ENCODE data around the gene TMEM205. TPM values are rescaled to one million over a fixed set of nuclear protein-coding genes. Genes with fewer than 3 reads are reported as not detected.

Gene TMEM205
- total and polyA plus RNA-seq, 10 of the 15 experiments (the other 5 are each of a cell fraction or from before 2014, with no cell fraction given), result 27.8 to 144 (median 88.3) TPM

DNA sequence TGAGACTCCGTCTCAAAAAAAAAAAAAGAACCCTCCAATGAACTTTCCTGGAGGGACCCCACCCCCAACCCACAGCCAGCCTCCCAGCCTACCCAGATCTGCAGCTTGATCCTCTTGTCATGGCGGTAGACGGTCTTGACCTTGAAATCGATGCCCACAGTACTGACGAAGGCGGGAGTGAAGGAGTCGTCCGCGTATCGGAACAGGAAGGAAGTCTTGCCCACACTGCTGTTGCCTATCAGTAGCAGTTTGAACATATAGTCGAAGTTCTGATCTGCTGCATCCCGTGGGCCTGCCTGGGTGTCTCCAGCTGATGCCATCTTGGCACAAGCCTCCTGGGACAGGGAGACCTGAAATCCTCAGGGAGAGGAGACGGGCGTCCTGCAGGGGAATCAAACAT lies 9.0 kb downstream of the TMEM205 start (continued):
- TF ChIP-seq, protein P1, sequence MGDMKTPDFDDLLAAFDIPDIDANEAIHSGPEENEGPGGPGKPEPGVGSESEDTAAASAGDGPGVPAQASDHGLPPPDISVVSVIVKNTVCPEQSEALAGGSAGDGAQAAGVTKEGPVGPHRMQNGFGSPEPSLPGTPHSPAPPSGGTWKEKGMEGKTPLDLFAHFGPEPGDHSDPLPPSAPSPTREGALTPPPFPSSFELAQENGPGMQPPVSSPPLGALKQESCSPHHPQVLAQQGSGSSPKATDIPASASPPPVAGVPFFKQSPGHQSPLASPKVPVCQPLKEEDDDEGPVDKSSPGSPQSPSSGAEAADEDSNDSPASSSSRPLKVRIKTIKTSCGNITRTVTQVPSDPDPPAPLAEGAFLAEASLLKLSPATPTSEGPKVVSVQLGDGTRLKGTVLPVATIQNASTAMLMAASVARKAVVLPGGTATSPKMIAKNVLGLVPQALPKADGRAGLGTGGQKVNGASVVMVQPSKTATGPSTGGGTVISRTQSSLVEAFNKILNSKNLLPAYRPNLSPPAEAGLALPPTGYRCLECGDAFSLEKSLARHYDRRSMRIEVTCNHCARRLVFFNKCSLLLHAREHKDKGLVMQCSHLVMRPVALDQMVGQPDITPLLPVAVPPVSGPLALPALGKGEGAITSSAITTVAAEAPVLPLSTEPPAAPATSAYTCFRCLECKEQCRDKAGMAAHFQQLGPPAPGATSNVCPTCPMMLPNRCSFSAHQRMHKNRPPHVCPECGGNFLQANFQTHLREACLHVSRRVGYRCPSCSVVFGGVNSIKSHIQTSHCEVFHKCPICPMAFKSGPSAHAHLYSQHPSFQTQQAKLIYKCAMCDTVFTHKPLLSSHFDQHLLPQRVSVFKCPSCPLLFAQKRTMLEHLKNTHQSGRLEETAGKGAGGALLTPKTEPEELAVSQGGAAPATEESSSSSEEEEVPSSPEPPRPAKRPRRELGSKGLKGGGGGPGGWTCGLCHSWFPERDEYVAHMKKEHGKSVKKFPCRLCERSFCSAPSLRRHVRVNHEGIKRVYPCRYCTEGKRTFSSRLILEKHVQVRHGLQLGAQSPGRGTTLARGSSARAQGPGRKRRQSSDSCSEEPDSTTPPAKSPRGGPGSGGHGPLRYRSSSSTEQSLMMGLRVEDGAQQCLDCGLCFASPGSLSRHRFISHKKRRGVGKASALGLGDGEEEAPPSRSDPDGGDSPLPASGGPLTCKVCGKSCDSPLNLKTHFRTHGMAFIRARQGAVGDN (IDR thresholded peaks at IDR 0.05), result no peak

DNA sequence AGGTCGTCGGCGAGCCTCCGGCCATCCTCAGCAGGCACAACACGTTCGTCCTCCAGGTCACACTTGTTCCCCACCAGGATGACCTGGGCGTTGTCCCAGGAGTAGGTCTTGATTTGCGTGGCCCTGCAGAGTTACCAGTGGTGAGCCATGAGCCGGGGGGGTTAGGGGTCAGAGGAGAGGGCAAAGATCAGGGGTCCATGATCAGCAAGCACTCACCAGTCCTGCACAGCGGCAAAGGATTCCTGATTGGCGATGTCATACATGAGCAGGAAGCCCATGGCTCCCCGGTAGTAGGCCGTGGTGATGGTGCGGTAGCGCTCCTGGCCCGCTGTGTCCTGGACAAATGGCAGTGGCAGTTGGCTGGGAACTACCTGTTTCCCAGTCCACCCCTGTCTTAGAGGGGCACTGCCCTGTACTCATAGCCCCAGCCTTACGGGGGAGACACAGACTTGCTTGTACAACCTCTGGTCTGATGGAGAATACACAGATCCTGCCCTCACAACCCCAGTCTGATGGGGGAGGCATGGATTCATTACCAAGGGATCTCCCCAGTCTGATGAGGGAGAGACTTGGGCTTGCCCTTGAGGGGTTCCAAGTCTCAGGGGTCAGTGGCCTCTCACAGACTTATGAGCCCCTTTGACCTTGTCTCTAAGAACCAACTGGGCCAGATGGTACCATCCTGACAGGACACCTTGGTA lies 10.5 kb downstream of the TMEM205 start:
- 95% methylated on average over 17 of the region's 17 CpGs for WGBS (ENCODE audit: insufficient coverage, insufficient replicate concordance, low lambda C conversion rate, missing lambda C conversion rate)
- POLR2A ChIA-PET, result interaction anchor here (0.9 kb wide), 1 partner anchor 40 kb away, joined by 3 read pairs; no protein-coding TSS in a partner anchor
- CTCF ChIA-PET, result no interaction called here
- H3K4me1 ChIP-seq (ENCODE audit: control insufficient read depth, insufficient read depth, low read length), result peaks cover 4% of the 10 kb centered on the region
- RAD21 ChIA-PET (ENCODE audit: unreplicated experiment), result no interaction called here
- H3K4me3 ChIP-seq, result no peak overlapping the region
- H3K27me3 ChIP-seq (replicated peaks in 1 of 2; ENCODE audit: control insufficient read depth in 2 of 2, insufficient read depth in 2 of 2, low read length in 1 of 2), result no peaks in the 10 kb centered on the region
- FAIRE-seq, result no peak
- no peak for DNase-seq (ENCODE audit: low read depth, low spot score)
- H3K4me2 ChIP-seq (ENCODE audit: control insufficient read depth, insufficient read depth), result no peak overlapping the region
- ATAC-seq, result no peak
- no peak overlapping the region for H3K27ac ChIP-seq (ENCODE audit: control insufficient read depth, insufficient read depth)
- 0 out of 4 replicates have a peak, but pooled peaks cover 0 to 9% of the 10 kb centered on the region in 2 experiments for H3K36me3 ChIP-seq (ENCODE audit: control insufficient read depth in 2 of 2, insufficient read depth in 2 of 2, low read length in 1 of 2)
- no peak overlapping the region for H3K9ac ChIP-seq (ENCODE audit: control insufficient read depth, insufficient read depth, low read length)
- TF ChIP-seq CBX3 (IDR thresholded peaks at IDR 0.05; ENCODE audit: borderline replicate concordance, low read depth) (no peak), ASH2L (IDR thresholded peaks at IDR 0.05; ENCODE audit: borderline replicate concordance, low read depth) (no peak), MTA2 (IDR thresholded peaks at IDR 0.05; ENCODE audit: low read depth) (no peak), MYB (IDR thresholded peaks at IDR 0.05; ENCODE audit: borderline replicate concordance, low read depth, low read length) (no peak), RELA (IDR thresholded peaks at IDR 0.05; ENCODE audit: borderline replicate concordance, partially characterized antibody) (no peak), BHLHE40 (IDR thresholded peaks at IDR 0.05; ENCODE audit: borderline replicate concordance in 1 of 2, low read depth in 2 of 2, low read length in 1 of 2) (no peak), MYC (IDR thresholded peaks at IDR 0.05; ENCODE audit: insufficient read depth, insufficient read length, insufficient replicate concordance, low read length, severe bottlenecking) (no peak), CREB1 (IDR thresholded peaks at IDR 0.05; ENCODE audit: low read depth) (no peak), MTA3 (IDR thresholded peaks at IDR 0.05; ENCODE audit: borderline replicate concordance, low read length) (no peak)
- H3K9me3 ChIP-seq (replicated peaks; ENCODE audit: control insufficient read depth, insufficient read depth, low read length), result no peaks in the 10 kb centered on the region; the same call in 2 of the 3 replicates
- no TSS peak for BruUV-seq (replicated peaks)
- no peaks in the 10 kb centered on the region for H4K20me1 ChIP-seq (ENCODE audit: control insufficient read depth, insufficient read depth)
- H2AFZ ChIP-seq (ENCODE audit: control insufficient read depth, low read depth, low read length), result no peak overlapping the region
- in situ Hi-C loops (cut with MboI), result no loop called here
- H3K79me2 ChIP-seq (ENCODE audit: control insufficient read depth, insufficient read depth, low read length), result no peaks in the 10 kb centered on the region
- SMC1A ChIA-PET (ENCODE audit: uncharacterized antibody, unreplicated experiment), result interaction anchor here (0.7 kb wide), 1 partner anchor 38 kb away, joined by 3 read pairs; no protein-coding TSS in a partner anchor
- intact Hi-C loops (cut with micrococcal nuclease; ENCODE audit: unreplicated experiment), result no loop called here
